Right lobe of liver (tissue), 4 donors: Measurements from ENCODE around the gene GRK4.

Experiments used
- CTCF ChIP-seq, 4 donors: fragments of 200-600 bp in 3 of 4; fragments of 450-650 bp in 1 of 4; IDR thresholded peaks; one replicate each; pipeline versions ENCODE4 v1.5.1 to v1.8.0; 2016 to 2022; ENCODE audit warnings: antibody characterized with exemption in 4 of 4, mild to moderate bottlenecking in 2 of 4
- POLR2A ChIP-seq: fragments of 450-650 bp; IDR thresholded peaks from one replicate; pipeline ENCODE4 v1.6.1; 2017; ENCODE audit warnings: antibody characterized with exemption, mild to moderate bottlenecking
- donor health status: DM: no; HTN: no; CAD: no.
- donor health status: DM: no; HTN: no; CAD: no.
- donor health status: DM: no; HTN: yes; CAD: no.

DNA sequence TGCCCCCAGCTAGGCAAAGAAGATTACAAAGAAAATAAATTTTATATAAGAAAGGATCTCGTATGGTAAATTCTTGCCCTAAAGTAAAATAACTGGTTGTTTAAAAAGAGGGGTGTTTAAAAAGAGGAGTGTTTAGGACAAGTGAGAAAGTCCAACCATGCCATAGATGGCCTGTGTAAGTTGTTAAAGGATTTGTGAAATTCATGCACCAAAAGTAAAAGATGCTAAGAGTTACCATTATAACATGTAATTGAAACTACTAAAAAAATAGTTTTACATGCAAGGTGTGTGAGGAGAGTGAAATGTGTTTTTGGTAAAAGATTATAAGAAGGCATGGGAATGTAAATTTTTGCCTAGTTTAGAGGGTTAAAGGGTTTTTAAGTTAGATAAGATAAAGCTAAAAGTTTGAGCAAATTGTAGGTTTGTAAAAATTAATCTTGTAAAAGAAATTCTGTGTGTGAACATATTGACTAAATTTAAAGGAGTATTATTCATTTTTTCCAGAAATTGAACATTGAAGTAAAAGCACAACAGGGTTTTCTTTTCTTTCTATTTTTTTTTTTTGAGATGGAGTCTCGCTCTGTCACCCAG lies 90.9 kb downstream of the GRK4 start:
- no peak for TF ChIP-seq CTCF (IDR thresholded peaks at IDR 0.05)
- TF ChIP-seq POLR2A, result no peak
